GM12878 (cell line): Measurements from ENCODE around the gene MST1R. TPM values are rescaled to one million over a fixed set of nuclear protein-coding genes. Genes with fewer than 3 reads are reported as not detected.

Experiments used
- ATAC-seq: fragments of 200-7000 bp; cut with Tn5 transposase; 3 replicates; pipeline ENCODE4 v1.9.1; 2020; ENCODE audit warnings: mild to moderate bottlenecking, moderate library complexity
- BruUV-seq: library from RNA; stranded (reverse); fragments of 400-500 nt; replicated peaks from 2 replicates; lab custom pipeline; 2021; lab: Mats Ljungman, UMichigan
- CTCF ChIA-PET: fragments of 300-600 bp; sonication (Branson Sonifier 250); formaldehyde crosslinking; extraction: SDS; loops from one replicate; lab custom pipeline; 2021; ENCODE audit warnings: inconsistent platforms; lab: Yijun Ruan, JAX
- POLR2A ChIA-PET: fragments of 350-600 bp; formaldehyde crosslinking; extraction: SDS; loops from one replicate; lab custom pipeline; 2021; ENCODE audit warnings: inconsistent platforms; lab: Charles Lee
- RAD21 ChIA-PET: fragments of 300-600 bp; sonication (Branson Sonifier 250); formaldehyde crosslinking; loops from one replicate; lab custom pipeline; 2023; ENCODE audit warnings: antibody characterized with exemption; ENCODE audit not compliant: unreplicated experiment; lab: Charles Lee
- SMC1A ChIA-PET: fragments of 300-600 bp; sonication (Branson Sonifier 250); formaldehyde crosslinking; loops from one replicate; lab custom pipeline; 2023; ENCODE audit not compliant: unreplicated experiment, uncharacterized antibody; lab: Charles Lee
- DNase-seq: peaks from one replicate; pipeline ENCODE4 v3.0.0-alpha.2; 2011; ENCODE audit warnings: low read depth, low spot score
- FAIRE-seq: peaks from 3 replicates; lab custom pipeline; 2011; peaks lifted over from hg19 to GRCh38; lab: Jason Lieb, UNC
- H2AFZ ChIP-seq: 2 replicates; pipeline ENCODE4 v1.6.0; 2011; ENCODE audit warnings: low read depth, low read length, control low read depth; ENCODE audit not compliant: control insufficient read depth
- H3K27ac ChIP-seq: 2 replicates; pipeline ENCODE4 v1.5.1; 2011; ENCODE audit warnings: control low read depth; ENCODE audit not compliant: control insufficient read depth, insufficient read depth
- H3K27me3 ChIP-seq, 2 experiments: replicated peaks in 1 of 2; 2 replicates each; pipeline versions ENCODE4 v1.6.0 to v1.6.1; 2011; ENCODE audit warnings: low read length in 1 of 2; ENCODE audit not compliant: control insufficient read depth in 2 of 2, insufficient read depth in 2 of 2
- H3K36me3 ChIP-seq, 2 experiments: 2 replicates each; pipeline ENCODE4 v1.5.1; 2011; ENCODE audit warnings: low read length in 1 of 2; ENCODE audit not compliant: control insufficient read depth in 2 of 2, insufficient read depth in 2 of 2
- H3K4me1 ChIP-seq: 2 replicates; pipeline ENCODE4 v1.6.1; 2011; ENCODE audit warnings: mild to moderate bottlenecking, low read length, moderate library complexity, mixed read lengths; ENCODE audit not compliant: control insufficient read depth, insufficient read depth
- H3K4me2 ChIP-seq: 2 replicates; pipeline ENCODE4 v1.6.0; 2011; ENCODE audit warnings: control low read depth; ENCODE audit not compliant: control insufficient read depth, insufficient read depth
- H3K4me3 ChIP-seq: fragments of 200-600 bp; sonication (generic); 2 replicates; pipeline ENCODE4 v1.5.1; 2016
- H3K79me2 ChIP-seq: 2 replicates; pipeline ENCODE4 v1.6.0; 2011; ENCODE audit warnings: low read length; ENCODE audit not compliant: control insufficient read depth, insufficient read depth
- H3K9ac ChIP-seq: 2 replicates; pipeline ENCODE4 v1.8.0; 2011; ENCODE audit warnings: low read length, control low read depth, mixed read lengths; ENCODE audit not compliant: control insufficient read depth, insufficient read depth
- H3K9me3 ChIP-seq: replicated peaks from 3 replicates; pipeline ENCODE4 v1.5.1; 2011; ENCODE audit warnings: mild to moderate bottlenecking, low read length; ENCODE audit not compliant: control insufficient read depth, insufficient read depth
- H4K20me1 ChIP-seq: 2 replicates; pipeline ENCODE4 v1.6.0; 2011; ENCODE audit not compliant: control insufficient read depth, insufficient read depth
- CHD2 ChIP-seq: IDR thresholded peaks from 2 replicates; pipeline ENCODE4 v1.6.1; 2011; ENCODE audit warnings: low read depth, low read length, improper control_type of control experiment, borderline replicate concordance
- CREM ChIP-seq: IDR thresholded peaks from 2 replicates; pipeline ENCODE4 v1.6.1; 2014; ENCODE audit warnings: antibody characterized with exemption, low read depth
- ESRRA ChIP-seq: IDR thresholded peaks from 2 replicates; pipeline ENCODE4 v1.6.1; 2012; ENCODE audit warnings: mild to moderate bottlenecking, low read length, improper control_type of control experiment
- IRF4 ChIP-seq: IDR thresholded peaks from 2 replicates; pipeline ENCODE4 v1.6.1; 2011; ENCODE audit warnings: low read depth, low read length
- KAT2A ChIP-seq: conservative IDR thresholded peaks from 2 replicates; pipeline ENCODE4 v1.6.1; 2011; ENCODE audit warnings: low read depth, low read length; ENCODE audit not compliant: control insufficient read depth
- NFIC ChIP-seq: IDR thresholded peaks from 2 replicates; pipeline ENCODE4 v1.6.1; 2012; ENCODE audit warnings: low read depth, mild to moderate bottlenecking, inconsistent platforms, low read length, moderate library complexity
- ZNF622 ChIP-seq: fragments of 450-650 bp; IDR thresholded peaks from 2 replicates; pipeline ENCODE4 v1.6.1; 2017; ENCODE audit warnings: mild to moderate bottlenecking, inconsistent platforms
- WGBS: methylation state at CpG from one replicate; pipeline ENCODE4 v1.1.6; 2016; ENCODE audit warnings: low lambda C conversion rate; ENCODE audit not compliant: insufficient replicate concordance, insufficient coverage; ENCODE audit errors: missing lambda C conversion rate; 5-methylcytosine and 5-hydroxymethylcytosine counted together
- in situ Hi-C: fragments of 300-500 bp; cut with MboI; formaldehyde crosslinking; loops from 9 replicates; pipeline ENCODE4 v1.14.3; 2018; ENCODE audit warnings: mixed read lengths
- intact Hi-C: fragments of 100-400 bp; cut with micrococcal nuclease; formaldehyde crosslinking; loops from one replicate; pipeline ENCODE4 v1.14.2; 2022; ENCODE audit not compliant: unreplicated experiment
- polyA plus RNA-seq, 11 experiments: library from polyadenylated mRNA; depleted of rRNA in 4 of 11; unstranded in 6 of 11; stranded (reverse) in 5 of 11; fragments of >200 nt; fragmentation: Nextera tagmentation in 4 of 11; fragmentation: Illumina TruSeq in 1 of 11; extraction: Ambion mirVana in 4 of 11; extraction: Trizol in 1 of 11; gene quantifications; 1 replicate in 1 of 11; 2 replicates in 10 of 11; pipeline versions ENCODE4 v1.2.1 to v1.2.3, GENCODE V29; 2011 to 2016; ENCODE audit warnings: inconsistent platforms in 2 of 11, missing spikeins in 2 of 11, low read depth in 1 of 11
- total RNA-seq, 4 experiments: library from RNA; depleted of rRNA in 3 of 4; stranded (reverse); fragments of >200 nt in 3 of 4; fragmentation: Illumina TruSeq in 1 of 4; extraction: Trizol in 1 of 4; gene quantifications; 2 replicates each; pipeline versions ENCODE4 v1.2.1 to v1.2.3, GENCODE V29; 2013 to 2021
- TF ChIP-seq, protein P1 (sequence below): IDR thresholded peaks from 2 replicates; pipeline ENCODE4 v1.6.1; 2011; ENCODE audit warnings: low read depth, low read length, improper control_type of control experiment, borderline replicate concordance
- TF ChIP-seq, protein P2 (sequence below), 3 experiments: IDR thresholded peaks in 2 of 3; conservative IDR thresholded peaks in 1 of 3; 2 replicates each; pipeline ENCODE4 v1.5.1; 2011; ENCODE audit warnings: low read depth in 3 of 3, low read length in 3 of 3, mild to moderate bottlenecking in 3 of 3, control low read depth in 2 of 3, moderate library complexity in 2 of 3, inconsistent platforms in 1 of 3, mixed read lengths in 1 of 3; ENCODE audit not compliant: control insufficient read depth in 2 of 3, insufficient read depth in 1 of 3; ENCODE audit errors: extremely low read depth in 1 of 3
- TF ChIP-seq, protein P3 (sequence below): fragments of 450-650 bp; IDR thresholded peaks from 2 replicates; pipeline ENCODE4 v1.6.1; 2017; ENCODE audit warnings: mild to moderate bottlenecking
- TF ChIP-seq, protein P4 (sequence below): fragments of 450-650 bp; IDR thresholded peaks from 2 replicates; pipeline ENCODE4 v1.6.1; 2018; ENCODE audit warnings: mild to moderate bottlenecking, low read depth, moderate library complexity; ENCODE audit not compliant: partially characterized antibody
- TF ChIP-seq, protein P5 (sequence below): fragments of 450-650 bp; IDR thresholded peaks from 2 replicates; pipeline ENCODE4 v1.6.1; 2017; ENCODE audit warnings: antibody characterized with exemption, mild to moderate bottlenecking, moderate library complexity

The MST1R gene
- total and polyA plus RNA-seq, 10 of the 15 experiments (the other 5 are each of a cell fraction or from before 2014, with no cell fraction given), result 0.40 to 5.6 (median 1.2) TPM

DNA sequence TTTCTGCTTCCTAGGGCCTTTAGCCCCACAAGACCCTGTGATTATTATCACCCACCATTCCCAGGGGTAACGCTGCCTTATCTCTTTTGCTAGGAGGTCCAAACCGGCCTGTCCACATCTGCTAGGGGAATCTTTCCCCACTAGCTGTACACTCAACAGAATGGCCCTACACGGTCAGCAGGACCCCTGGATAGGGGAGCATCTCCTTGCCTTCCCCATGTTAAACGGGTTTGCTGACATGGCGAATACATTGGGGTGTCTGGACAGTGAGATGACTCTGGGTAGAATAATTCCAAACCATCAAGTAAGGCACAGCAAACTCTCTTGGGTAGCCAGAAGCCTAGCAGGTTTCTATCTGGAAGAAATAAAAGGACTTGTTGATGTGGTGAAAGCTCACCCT, 48.0 kb downstream of the MST1R start:
- no TSS peak for BruUV-seq
- no peak for DNase-seq
- Histone ChIP-seq H3K9ac (peak overlapping the region; percentile 66), H3K79me2 (peaks cover 11% of the 10 kb centered on the region), H3K27ac (peak overlapping the region; percentile 36), H3K4me3 (peak overlapping the region; percentile 99), H3K4me1 (no peaks in the 10 kb centered on the region), H2AFZ (no peak overlapping the region), H3K4me2 (peak overlapping the region; percentile 85), H4K20me1 (no peaks in the 10 kb centered on the region), H3K9me3 (no peaks in the 10 kb centered on the region), H3K36me3 (no peaks in the 10 kb centered on the region), H3K27me3 (no peaks in the 10 kb centered on the region)
- POLR2A ChIA-PET, result interaction anchor here (0.6 to 1.9 kb wide), 5 partner anchors 42 to 69 kb away, joined by 3 to 7 read pairs (median 4); partner anchors contain the start of genes INKA1, IP6K1 and UBA7
- RAD21 ChIA-PET, result interaction anchor here (1.5 kb wide), 1 partner anchor 52 kb away, joined by 3 read pairs; the partner anchor contains the start of gene INKA1
- SMC1A ChIA-PET, result interaction anchor here (1.1 to 2.9 kb wide), 3 partner anchors 12 to 50 kb away, joined by 3 to 8 read pairs (median 5); no protein-coding TSS in a partner anchor
- intact Hi-C loops, result loop anchor here (5.0 kb wide), 1 partner anchor 52 kb away; no protein-coding TSS in a partner anchor
- ATAC-seq, result no peak
- no peak for FAIRE-seq
- in situ Hi-C loops, result no loop called here
- WGBS, result 68% methylated on average over 5 of the region's 5 CpGs
- CTCF ChIA-PET, result interaction anchor here (0.8 to 4.2 kb wide), 3 partner anchors 11 to 53 kb away, joined by 3 to 26 read pairs (median 8); partner anchors contain the start of gene INKA1
- TF ChIP-seq NFIC (no peak), KAT2A (no peak), IRF4 (no peak), CHD2 (no peak), ZNF622 (no peak), ESRRA (no peak), CREM (no peak)
- TF ChIP-seq, protein P1, sequence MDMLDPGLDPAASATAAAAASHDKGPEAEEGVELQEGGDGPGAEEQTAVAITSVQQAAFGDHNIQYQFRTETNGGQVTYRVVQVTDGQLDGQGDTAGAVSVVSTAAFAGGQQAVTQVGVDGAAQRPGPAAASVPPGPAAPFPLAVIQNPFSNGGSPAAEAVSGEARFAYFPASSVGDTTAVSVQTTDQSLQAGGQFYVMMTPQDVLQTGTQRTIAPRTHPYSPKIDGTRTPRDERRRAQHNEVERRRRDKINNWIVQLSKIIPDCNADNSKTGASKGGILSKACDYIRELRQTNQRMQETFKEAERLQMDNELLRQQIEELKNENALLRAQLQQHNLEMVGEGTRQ, result no peak
- TF ChIP-seq, protein P2, sequence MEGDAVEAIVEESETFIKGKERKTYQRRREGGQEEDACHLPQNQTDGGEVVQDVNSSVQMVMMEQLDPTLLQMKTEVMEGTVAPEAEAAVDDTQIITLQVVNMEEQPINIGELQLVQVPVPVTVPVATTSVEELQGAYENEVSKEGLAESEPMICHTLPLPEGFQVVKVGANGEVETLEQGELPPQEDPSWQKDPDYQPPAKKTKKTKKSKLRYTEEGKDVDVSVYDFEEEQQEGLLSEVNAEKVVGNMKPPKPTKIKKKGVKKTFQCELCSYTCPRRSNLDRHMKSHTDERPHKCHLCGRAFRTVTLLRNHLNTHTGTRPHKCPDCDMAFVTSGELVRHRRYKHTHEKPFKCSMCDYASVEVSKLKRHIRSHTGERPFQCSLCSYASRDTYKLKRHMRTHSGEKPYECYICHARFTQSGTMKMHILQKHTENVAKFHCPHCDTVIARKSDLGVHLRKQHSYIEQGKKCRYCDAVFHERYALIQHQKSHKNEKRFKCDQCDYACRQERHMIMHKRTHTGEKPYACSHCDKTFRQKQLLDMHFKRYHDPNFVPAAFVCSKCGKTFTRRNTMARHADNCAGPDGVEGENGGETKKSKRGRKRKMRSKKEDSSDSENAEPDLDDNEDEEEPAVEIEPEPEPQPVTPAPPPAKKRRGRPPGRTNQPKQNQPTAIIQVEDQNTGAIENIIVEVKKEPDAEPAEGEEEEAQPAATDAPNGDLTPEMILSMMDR (IDR thresholded peaks at IDR 0.05 in 2 of 3, conservative IDR thresholded peaks at IDR 0.05 in 1 of 3; ENCODE audit: control insufficient read depth in 2 of 3, extremely low read depth in 1 of 3, insufficient read depth in 1 of 3, low read depth in 3 of 3, low read length in 3 of 3), result no peak
- TF ChIP-seq, protein P3, sequence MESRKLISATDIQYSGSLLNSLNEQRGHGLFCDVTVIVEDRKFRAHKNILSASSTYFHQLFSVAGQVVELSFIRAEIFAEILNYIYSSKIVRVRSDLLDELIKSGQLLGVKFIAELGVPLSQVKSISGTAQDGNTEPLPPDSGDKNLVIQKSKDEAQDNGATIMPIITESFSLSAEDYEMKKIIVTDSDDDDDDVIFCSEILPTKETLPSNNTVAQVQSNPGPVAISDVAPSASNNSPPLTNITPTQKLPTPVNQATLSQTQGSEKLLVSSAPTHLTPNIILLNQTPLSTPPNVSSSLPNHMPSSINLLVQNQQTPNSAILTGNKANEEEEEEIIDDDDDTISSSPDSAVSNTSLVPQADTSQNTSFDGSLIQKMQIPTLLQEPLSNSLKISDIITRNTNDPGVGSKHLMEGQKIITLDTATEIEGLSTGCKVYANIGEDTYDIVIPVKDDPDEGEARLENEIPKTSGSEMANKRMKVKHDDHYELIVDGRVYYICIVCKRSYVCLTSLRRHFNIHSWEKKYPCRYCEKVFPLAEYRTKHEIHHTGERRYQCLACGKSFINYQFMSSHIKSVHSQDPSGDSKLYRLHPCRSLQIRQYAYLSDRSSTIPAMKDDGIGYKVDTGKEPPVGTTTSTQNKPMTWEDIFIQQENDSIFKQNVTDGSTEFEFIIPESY, result no peak
- TF ChIP-seq, protein P4, sequence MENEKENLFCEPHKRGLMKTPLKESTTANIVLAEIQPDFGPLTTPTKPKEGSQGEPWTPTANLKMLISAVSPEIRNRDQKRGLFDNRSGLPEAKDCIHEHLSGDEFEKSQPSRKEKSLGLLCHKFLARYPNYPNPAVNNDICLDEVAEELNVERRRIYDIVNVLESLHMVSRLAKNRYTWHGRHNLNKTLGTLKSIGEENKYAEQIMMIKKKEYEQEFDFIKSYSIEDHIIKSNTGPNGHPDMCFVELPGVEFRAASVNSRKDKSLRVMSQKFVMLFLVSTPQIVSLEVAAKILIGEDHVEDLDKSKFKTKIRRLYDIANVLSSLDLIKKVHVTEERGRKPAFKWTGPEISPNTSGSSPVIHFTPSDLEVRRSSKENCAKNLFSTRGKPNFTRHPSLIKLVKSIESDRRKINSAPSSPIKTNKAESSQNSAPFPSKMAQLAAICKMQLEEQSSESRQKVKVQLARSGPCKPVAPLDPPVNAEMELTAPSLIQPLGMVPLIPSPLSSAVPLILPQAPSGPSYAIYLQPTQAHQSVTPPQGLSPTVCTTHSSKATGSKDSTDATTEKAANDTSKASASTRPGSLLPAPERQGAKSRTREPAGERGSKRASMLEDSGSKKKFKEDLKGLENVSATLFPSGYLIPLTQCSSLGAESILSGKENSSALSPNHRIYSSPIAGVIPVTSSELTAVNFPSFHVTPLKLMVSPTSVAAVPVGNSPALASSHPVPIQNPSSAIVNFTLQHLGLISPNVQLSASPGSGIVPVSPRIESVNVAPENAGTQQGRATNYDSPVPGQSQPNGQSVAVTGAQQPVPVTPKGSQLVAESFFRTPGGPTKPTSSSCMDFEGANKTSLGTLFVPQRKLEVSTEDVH, result no peak
- TF ChIP-seq, protein P5, sequence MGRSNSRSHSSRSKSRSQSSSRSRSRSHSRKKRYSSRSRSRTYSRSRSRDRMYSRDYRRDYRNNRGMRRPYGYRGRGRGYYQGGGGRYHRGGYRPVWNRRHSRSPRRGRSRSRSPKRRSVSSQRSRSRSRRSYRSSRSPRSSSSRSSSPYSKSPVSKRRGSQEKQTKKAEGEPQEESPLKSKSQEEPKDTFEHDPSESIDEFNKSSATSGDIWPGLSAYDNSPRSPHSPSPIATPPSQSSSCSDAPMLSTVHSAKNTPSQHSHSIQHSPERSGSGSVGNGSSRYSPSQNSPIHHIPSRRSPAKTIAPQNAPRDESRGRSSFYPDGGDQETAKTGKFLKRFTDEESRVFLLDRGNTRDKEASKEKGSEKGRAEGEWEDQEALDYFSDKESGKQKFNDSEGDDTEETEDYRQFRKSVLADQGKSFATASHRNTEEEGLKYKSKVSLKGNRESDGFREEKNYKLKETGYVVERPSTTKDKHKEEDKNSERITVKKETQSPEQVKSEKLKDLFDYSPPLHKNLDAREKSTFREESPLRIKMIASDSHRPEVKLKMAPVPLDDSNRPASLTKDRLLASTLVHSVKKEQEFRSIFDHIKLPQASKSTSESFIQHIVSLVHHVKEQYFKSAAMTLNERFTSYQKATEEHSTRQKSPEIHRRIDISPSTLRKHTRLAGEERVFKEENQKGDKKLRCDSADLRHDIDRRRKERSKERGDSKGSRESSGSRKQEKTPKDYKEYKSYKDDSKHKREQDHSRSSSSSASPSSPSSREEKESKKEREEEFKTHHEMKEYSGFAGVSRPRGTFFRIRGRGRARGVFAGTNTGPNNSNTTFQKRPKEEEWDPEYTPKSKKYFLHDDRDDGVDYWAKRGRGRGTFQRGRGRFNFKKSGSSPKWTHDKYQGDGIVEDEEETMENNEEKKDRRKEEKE, result no peak
